Nephron (organoid): ENCODE results near the gene SCNN1G.
"Not testable (repeated sequence)": the region's sequence is repeated elsewhere in the genome, so short reads cannot be mapped to it uniquely, and the experiment has no call there.

ENCODE experiments used
- H3K27ac Mint-ChIP-seq, 3 experiments: 2 replicates each; pipeline ENCODE4 v1.8.0; 2020; ENCODE audit warnings: mixed read lengths in 3 of 3, mild to moderate bottlenecking in 2 of 3, moderate library complexity in 1 of 3
- H3K27me3 Mint-ChIP-seq: 2 replicates; pipeline ENCODE4 v1.8.0; 2021; ENCODE audit warnings: low read depth, mild to moderate bottlenecking, moderate library complexity, mixed read lengths
- H3K36me3 Mint-ChIP-seq: 2 replicates; pipeline ENCODE4 v1.8.0; 2020; ENCODE audit warnings: low read depth, mixed read lengths
- H3K4me1 Mint-ChIP-seq: 2 replicates; pipeline ENCODE4 v1.8.0; 2020; ENCODE audit warnings: mixed read lengths
- H3K4me3 Mint-ChIP-seq, 3 experiments: 2 replicates each; pipeline ENCODE4 v1.8.0; 2020; ENCODE audit warnings: mild to moderate bottlenecking in 3 of 3, mixed read lengths in 3 of 3, moderate library complexity in 2 of 3
- H3K9me3 Mint-ChIP-seq: 2 replicates; pipeline ENCODE4 v1.8.0; 2020; ENCODE audit warnings: mixed read lengths
- CTCF ChIP-seq, 3 experiments: fragments of 200-600 bp; sonication (generic); IDR thresholded peaks; one replicate each; pipeline ENCODE4 v1.5.0; 2021; ENCODE audit warnings: antibody characterized with exemption in 3 of 3; ENCODE audit not compliant: unreplicated experiment in 3 of 3

Gene SCNN1G

GRCh38 chr16:23140107-23140506 is 42.4 kb upstream of the SCNN1G start:
- H3K9me3 Mint-ChIP-seq = peaks cover 9% of the 10 kb centered on the region
- no peaks in the 10 kb centered on the region for H3K27me3 Mint-ChIP-seq
- no peak for TF ChIP-seq CTCF (IDR thresholded peaks at IDR 0.05; ENCODE audit: unreplicated experiment in 3 of 3)

GRCh38 chr16:23141033-23141432 is 41.5 kb upstream of the SCNN1G start:
- TF ChIP-seq CTCF (IDR thresholded peaks at IDR 0.05; ENCODE audit: unreplicated experiment in 3 of 3) = no peak
- peaks cover 5% of the 10 kb centered on the region for H3K9me3 Mint-ChIP-seq
- H3K4me1 Mint-ChIP-seq = peaks cover 16% of the 10 kb centered on the region
- H3K4me3 Mint-ChIP-seq = no peak overlapping the region
- H3K27ac Mint-ChIP-seq = no peak overlapping the region
- no peaks in the 10 kb centered on the region for H3K36me3 Mint-ChIP-seq
- no peaks in the 10 kb centered on the region for H3K27me3 Mint-ChIP-seq

More at GRCh38 chr16:23140107-23140506, 42.4 kb upstream of the SCNN1G start:
- no peak overlapping the region for H3K4me3 Mint-ChIP-seq
- H3K36me3 Mint-ChIP-seq = no peaks in the 10 kb centered on the region
- no peak overlapping the region for H3K27ac Mint-ChIP-seq
- H3K4me1 Mint-ChIP-seq = peaks cover 12% of the 10 kb centered on the region

GRCh38 chr16:23141500-23141899 is 41.0 kb upstream of the SCNN1G start:
- Mint-ChIP-seq H3K36me3 (no peaks in the 10 kb centered on the region), H3K27me3 (no peaks in the 10 kb centered on the region), H3K27ac (no peak overlapping the region), H3K4me1 (peaks cover 16% of the 10 kb centered on the region), H3K9me3 (peaks cover 4% of the 10 kb centered on the region), H3K4me3 (no peak overlapping the region)
- no peak for TF ChIP-seq CTCF (IDR thresholded peaks at IDR 0.05; ENCODE audit: unreplicated experiment in 3 of 3)

- H3K36me3 Mint-ChIP-seq = no peaks in the 10 kb centered on the region
- no peak for TF ChIP-seq CTCF (IDR thresholded peaks at IDR 0.05; ENCODE audit: unreplicated experiment in 3 of 3)
- no peaks in the 10 kb centered on the region for H3K27me3 Mint-ChIP-seq
- no peak overlapping the region for H3K4me3 Mint-ChIP-seq
- peaks cover 4% of the 10 kb centered on the region for H3K9me3 Mint-ChIP-seq
- no peak overlapping the region for H3K27ac Mint-ChIP-seq
- H3K4me1 Mint-ChIP-seq = peaks cover 23% of the 10 kb centered on the region
Observed at GRCh38 chr16:23141959-23142740, 40.4 kb upstream of the SCNN1G start.

GRCh38 chr16:23143391-23143790 is 39.2 kb upstream of the SCNN1G start:
- Mint-ChIP-seq H3K9me3 (no peaks in the 10 kb centered on the region), H3K4me3 (no peak overlapping the region), H3K27me3 (no peaks in the 10 kb centered on the region), H3K36me3 (no peaks in the 10 kb centered on the region), H3K4me1 (peaks cover 32% of the 10 kb centered on the region), H3K27ac (no peak overlapping the region)
- TF ChIP-seq CTCF (IDR thresholded peaks at IDR 0.05; ENCODE audit: unreplicated experiment in 3 of 3) = no peak

GRCh38 chr16:23144393-23144792 is 38.2 kb upstream of the SCNN1G start:
- H3K9me3 Mint-ChIP-seq, H3K27me3 Mint-ChIP-seq, H3K36me3 Mint-ChIP-seq, H3K4me3 Mint-ChIP-seq, H3K27ac Mint-ChIP-seq: not testable (repeated sequence)
- peaks cover 32% of the 10 kb centered on the region for H3K4me1 Mint-ChIP-seq
